OCI-M1 (cell line): ENCODE measurements around the gene KIR3DL3.
"Not testable (repeated sequence)": the region's sequence is repeated elsewhere in the genome, so short reads cannot be mapped to it uniquely, and the experiment has no call there.

Experiments
- DNase-seq: peaks from one replicate; lab custom pipeline; 2025; lab: John Stamatoyannopoulos, UW

The KIR3DL3 gene

DNA sequence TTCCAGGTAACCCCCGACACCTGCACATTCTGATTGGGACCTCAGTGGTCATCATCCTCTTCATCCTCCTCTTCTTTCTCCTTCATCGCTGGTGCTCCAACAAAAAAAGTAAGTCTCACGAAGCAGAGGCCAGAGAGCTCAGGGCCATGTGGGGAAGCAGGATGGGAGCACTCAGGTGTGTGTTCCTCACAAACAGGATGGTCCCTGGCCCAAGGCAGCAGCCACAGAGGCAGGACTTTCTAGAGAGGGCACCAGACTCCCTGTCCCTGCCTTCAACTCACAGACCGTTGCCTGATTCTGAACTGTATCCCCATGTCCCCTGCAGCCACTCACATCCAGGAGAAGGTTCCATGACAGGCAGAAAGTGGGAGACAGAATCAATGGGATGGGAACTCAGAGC is 58.7 kb downstream of the KIR3DL3 start:
- not testable (repeated sequence) for DNase-seq
